Stimulated activated CD8-positive, alpha-beta memory T cell treated with anti-CD3 and anti-CD28 coated beads, Interleukin-4, amount 100 ng/mL, for 1 hour (primary cell): ENCODE results near the gene SYNC.

Experiments used
- DNase-seq, 2 donors: peaks; one replicate each; pipeline ENCODE4 v3.0.0-alpha.2; 2020; ENCODE audit warnings: low read depth in 2 of 2, low spot score in 1 of 2

SYNC gene

GRCh38 chr1:32702599-32703478, at the start of gene SYNC:
Gene SYNC (minus strand): TSS chr1:32702770. CDS start chr1:32702660, 110 bp downstream.
- no peak for DNase-seq

- DNase-seq, result no peak
Observed at GRCh38 chr1:32749771-32750170, 47.2 kb upstream of the SYNC start.

GRCh38 chr1:32749332-32749731, 46.8 kb upstream of the SYNC start:
- DNase-seq, result no peak

- DNase-seq, result no peak
Observed at GRCh38 chr1:32748926-32749325, 46.4 kb upstream of the SYNC start.

GRCh38 chr1:32748348-32748747, 45.8 kb upstream of the SYNC start:
- no peak for DNase-seq

GRCh38 chr1:32746130-32746529, 43.6 kb upstream of the SYNC start:
- no peak for DNase-seq

GRCh38 chr1:32744071-32744425, 41.5 kb upstream of the SYNC start:
- no peak for DNase-seq

- no peak for DNase-seq
Observed at GRCh38 chr1:32743380-32744070, 41.0 kb upstream of the SYNC start.

DNA sequence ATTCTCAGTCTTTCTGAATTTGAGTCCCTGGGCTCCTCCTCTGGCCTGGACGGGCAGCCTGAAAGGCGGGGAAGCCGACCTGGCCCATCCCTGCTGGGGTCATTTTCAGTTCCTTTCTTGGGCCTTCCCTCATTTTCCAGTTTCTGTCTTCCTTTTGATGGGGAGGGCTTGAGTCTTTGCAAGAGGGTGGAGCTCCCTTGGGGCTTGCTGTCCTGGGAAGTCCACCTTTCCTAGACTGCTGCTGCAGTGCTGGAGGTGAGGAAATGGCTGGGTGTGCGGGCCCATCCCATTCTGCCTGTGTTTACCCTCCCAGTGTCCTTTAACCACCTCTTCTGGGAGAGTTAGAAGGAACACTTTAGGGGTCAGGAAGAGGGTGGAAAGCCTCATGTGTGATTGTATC, 40.4 kb upstream of the SYNC start:
- DNase-seq, result no peak

DNA sequence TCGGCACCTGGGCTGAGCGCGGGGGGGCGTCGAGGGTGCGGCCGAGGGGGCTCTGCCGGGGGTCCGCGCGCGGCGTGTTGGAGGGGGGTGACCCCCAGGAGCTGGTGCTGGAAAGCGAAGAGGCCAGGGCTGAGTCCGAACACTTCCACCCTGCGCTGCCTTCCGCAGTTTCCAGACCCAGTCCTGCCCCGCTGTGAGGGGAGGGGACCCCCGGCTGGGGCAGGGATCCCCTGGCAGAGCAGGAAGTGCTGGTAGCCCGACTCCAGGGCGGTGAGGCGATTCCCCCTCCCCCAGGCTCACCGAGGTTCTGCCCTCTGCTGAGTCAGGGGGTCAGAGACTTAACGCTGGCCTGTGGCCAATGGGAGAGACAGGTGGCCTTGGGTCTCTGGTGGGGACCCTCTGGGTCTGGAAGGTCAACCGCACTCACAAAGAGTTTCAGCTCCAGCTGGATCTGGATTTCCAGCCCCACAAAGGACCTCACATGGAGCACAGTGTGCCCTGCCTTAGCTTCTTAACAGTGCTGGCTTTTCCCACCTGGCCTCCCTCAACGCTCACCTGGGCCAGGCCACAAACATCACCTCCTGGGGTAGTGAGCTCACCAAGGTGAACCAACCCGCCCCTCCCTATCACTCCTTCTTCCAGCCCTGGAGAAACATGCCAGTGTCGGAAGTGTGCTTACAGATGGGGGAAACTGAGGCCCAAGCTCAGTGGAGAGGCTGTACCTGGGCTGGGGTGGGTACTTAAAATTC, 39.8 kb upstream of the SYNC start:
- no peak for DNase-seq

DNA sequence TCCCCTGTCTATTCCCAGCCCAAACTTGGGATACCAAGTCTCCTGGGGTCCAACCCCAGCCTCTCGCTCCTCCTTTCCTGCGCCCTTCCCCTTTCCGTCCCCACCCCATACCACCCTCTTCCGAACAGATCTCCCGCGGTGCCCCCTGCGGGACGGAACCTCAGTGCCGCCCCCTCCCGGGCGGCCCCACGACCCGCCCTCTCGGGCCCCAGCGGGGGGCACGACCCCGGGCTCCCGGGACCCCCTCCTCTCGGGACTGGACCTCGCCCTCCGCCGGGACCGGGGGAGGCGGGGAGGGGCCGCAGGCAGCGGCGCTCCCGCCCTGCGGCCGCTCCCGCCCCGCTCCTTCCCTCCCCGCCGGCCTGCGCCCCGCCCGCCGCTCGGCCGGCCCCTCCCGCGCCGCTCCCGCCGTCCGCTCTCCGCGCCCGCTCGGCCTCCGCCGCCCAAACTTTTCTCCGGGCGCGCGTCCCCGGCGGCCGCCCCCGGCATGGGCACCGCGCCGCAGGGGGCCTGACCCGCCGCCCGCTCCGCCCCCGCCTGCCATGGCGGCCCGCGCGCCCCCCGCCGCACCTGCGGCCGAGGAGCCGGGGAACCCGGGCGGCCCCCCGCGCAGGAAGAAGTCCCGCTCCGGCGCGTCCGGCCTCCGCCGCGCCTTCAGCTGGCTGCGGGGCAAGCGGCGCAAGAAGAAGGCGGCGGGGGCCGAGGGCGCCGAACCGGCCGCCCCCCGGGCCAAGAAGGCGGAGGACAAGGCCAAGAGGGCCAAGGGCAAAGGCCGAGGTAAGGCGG, 39.0 kb upstream of the SYNC start:
- no peak for DNase-seq

DNA sequence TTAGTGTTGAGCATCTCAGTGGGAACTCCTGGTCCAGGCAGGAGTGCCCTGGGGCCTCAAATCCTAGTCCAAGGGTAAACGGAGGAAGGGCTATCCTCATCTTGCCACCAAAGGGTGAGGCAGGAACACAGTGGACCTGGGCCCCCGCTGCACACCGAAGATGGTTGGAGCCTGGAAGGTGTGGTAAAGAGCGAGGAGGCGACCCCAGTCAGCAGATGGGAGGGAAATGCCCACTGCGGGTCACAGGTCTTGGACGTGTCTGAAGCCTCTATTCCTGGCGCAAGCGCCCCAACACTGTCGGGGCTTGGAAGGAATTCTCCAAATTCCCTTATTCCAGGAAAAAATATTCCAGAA, 38.5 kb upstream of the SYNC start:
- no peak for DNase-seq

DNA sequence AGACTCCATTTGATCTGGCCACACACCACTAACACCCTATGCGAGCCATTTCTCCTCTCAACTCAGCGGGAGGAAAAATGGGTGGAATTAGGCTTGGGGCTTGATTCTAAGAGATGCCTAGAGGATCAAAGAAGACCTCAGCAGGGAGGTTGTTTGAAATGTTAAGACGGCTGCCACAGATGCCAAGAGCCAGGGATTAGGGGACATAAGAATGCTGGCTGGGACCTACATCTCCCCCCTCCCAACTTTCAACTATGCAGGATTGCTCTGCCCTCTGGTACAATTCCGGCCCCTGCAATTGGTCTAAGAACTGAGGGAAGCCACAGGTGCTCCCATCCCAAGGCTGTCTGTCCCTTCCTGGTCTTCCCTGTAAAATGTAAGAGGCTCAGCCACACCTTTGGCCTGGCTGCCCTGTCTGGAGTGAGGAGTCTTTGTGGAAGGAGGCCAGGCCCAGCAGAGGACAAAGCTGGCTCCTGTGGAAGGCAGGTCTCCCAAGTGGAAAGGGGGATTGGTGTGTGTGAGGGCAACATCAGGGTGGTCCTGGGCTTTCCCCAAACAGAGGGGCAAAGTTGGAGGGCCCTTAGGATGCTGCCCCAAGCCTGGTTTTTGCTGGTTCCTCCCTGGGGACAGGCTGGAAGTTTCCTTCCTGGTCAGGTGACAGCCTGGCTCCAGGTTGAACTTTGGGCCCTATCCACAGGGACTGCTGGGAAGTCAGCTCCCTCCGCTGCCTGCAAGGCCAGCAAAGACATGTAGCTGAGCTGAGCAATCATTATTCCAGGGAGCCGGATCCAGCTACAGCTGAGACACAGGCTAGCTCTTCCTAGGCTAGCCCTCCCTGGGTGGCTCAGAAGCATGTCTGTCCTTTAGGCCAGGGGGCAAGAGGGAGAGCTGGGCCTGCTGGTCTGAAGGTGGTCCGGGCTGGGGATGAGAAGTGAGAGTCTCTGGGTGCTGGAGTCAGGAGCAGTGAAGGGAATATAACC, 34.5 kb upstream of the SYNC start:
- no peak for DNase-seq

DNA sequence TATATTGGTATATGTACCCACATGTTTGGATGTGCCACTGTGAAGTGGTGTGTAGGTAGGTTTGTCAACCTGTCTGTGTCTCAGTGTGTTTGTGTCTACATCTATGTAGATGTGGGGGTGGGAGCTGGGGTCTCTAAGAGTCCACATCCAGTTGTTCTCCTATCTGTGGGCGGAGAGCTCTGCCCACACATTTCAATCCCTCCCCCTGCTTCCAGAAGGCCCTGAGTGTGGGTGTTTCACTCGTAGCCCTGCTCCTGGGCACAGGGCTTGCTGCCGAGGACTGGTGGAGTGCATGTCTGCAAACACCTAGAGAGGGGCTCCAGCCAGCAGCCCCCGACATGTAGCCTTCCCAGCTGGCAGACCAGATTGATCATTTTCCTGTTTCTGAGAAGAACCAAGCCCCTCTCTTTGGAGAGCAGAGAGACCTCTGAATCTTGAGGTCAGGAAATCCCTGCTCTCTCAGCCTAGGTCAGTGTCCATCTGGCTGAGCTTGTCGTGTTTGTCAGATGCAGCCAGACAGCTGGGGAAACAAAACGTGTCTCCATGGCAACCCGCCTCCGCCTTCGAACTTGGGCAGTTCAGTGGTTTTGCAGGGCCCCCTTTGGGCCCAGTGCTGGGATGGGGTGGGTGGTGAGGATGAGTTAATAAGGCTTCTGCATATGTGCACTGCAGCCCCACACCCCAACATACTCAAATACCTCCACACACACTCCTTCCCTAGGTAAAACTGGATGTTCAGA, 31.2 kb upstream of the SYNC start:
- DNase-seq, result no peak

DNA sequence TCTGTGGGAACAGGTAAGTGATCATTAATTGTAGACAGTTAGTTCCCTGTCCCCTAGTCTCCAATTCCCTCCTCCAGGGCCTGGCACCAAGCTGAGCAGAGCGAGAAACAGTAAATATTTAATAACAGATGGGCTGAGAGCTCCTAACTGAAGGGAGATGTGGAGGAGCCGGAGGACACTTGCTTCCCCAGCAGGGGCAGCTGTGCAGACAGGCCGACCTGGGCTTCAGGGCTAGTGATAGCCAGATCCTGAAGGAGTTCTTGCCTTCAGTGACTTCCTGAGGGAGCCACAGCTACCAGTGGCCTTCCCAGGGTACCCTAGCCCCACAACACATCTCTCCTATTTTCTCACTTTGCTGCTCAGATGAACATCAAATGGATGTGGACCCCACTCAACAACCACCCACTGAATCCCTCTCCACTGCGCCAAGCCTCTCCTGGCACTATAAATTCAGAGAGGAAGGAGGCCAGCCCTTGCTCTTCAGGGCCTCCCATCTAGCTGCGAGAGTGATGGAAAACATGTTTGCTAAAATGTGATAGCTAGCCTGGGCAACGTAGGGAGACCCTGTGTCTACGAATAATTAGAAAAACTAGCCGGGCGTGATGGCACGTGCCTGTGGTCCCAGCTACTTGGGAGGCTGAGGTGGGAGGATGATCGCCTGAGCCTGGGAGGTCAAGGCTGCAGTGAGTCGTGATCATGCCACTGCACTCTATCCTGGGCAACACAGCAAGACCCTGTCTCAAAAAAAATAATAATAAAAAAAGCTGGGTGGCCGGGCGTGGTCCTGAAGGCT, 26.9 kb upstream of the SYNC start:
- no peak for DNase-seq

- no peak for DNase-seq
Observed at GRCh38 chr1:32728413-32729077, 26.0 kb upstream of the SYNC start.

- no peak for DNase-seq
Observed at GRCh38 chr1:32727876-32728275, 25.3 kb upstream of the SYNC start.

DNA sequence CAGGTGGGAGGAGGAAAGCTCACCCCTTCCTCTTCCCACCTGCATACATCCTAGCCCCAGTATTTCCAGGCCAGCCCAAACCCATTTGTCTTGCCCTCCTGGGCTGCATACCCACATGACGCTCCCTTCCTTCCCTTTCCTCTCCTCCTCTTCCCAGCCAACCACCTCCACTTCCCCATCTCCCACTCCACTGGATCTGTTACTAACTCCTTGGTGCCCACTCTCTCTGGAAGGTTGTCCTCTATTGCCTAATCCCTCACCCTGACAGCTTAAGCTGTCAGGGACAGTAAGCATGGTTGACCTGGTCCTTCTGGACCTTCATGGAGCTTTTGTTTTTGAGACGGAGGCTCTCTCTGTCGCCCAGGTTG, 23.0 kb upstream of the SYNC start:
- no peak for DNase-seq
